Hematopoietic multipotent progenitor cell treated with erythropoietin and hydrocortisone succinate and interleukin-3 and kit ligand, for 8 days (in vitro differentiated cells): ENCODE results near the gene DLK2.
A peak's percentile ranks its signal among the peaks of the same experiment; 100 is the strongest.
"Not testable (repeated sequence)": the region's sequence is repeated elsewhere in the genome, so short reads cannot be mapped to it uniquely, and the experiment has no call there.

Source experiments
- DNase-seq: peaks from one replicate; pipeline ENCODE4 v3.0.0-alpha.2; 2015

DLK2 gene

GRCh38 chr6:43451939-43452338 is 3.4 kb downstream of the DLK2 start:
- no peak for DNase-seq

GRCh38 chr6:43451348-43451747 is 4.0 kb downstream of the DLK2 start:
- no peak for DNase-seq

- DNase-seq: no peak
Measured at GRCh38 chr6:43450699-43451131, 4.6 kb downstream of the DLK2 start.

GRCh38 chr6:43448916-43449315 is 6.4 kb downstream of the DLK2 start:
- DNase-seq: no peak

- DNase-seq: no peak
Measured at GRCh38 chr6:43447604-43448003, 7.7 kb downstream of the DLK2 start.

- DNase-seq: no peak
Measured at GRCh38 chr6:43445576-43445975, 9.8 kb downstream of the DLK2 start.

- DNase-seq: no peak
Measured at GRCh38 chr6:43444582-43444981, 10.8 kb downstream of the DLK2 start.

GRCh38 chr6:43444036-43444435 is 11.3 kb downstream of the DLK2 start:
- no peak for DNase-seq

- no peak for DNase-seq
Measured at GRCh38 chr6:43442935-43443334, 12.4 kb downstream of the DLK2 start.

GRCh38 chr6:43437700-43438099 is 17.6 kb downstream of the DLK2 start:
- DNase-seq: no peak

GRCh38 chr6:43436577-43437282 is 18.6 kb downstream of the DLK2 start:
- DNase-seq: no peak

GRCh38 chr6:43435682-43436437 is 19.5 kb downstream of the DLK2 start:
- DNase-seq: no peak

- DNase-seq: no peak
Measured at GRCh38 chr6:43434943-43435342, 20.4 kb downstream of the DLK2 start.

GRCh38 chr6:43434001-43434840 is 21.1 kb downstream of the DLK2 start:
- no peak for DNase-seq

GRCh38 chr6:43433148-43433547 is 22.2 kb downstream of the DLK2 start:
- DNase-seq: no peak

GRCh38 chr6:43432009-43432945 is 23.1 kb downstream of the DLK2 start:
- DNase-seq: no peak

- peak; percentile 11 for DNase-seq
Measured at GRCh38 chr6:43428874-43429273, 26.5 kb downstream of the DLK2 start.

- peak; percentile 17 for DNase-seq
Measured at GRCh38 chr6:43428112-43428570, 27.2 kb downstream of the DLK2 start.

GRCh38 chr6:43427406-43428111 is 27.8 kb downstream of the DLK2 start, which contains the start of gene ABCC10:
TSS of gene ABCC10 (plus strand) at chr6:43427541. CDS start at chr6:43427979, 438 bp downstream.
- DNase-seq: peak; percentile 97

GRCh38 chr6:43426928-43427405 is 28.4 kb downstream of the DLK2 start:
- no peak for DNase-seq

- not testable (repeated sequence) for DNase-seq
Measured at GRCh38 chr6:43425083-43425482, 30.3 kb downstream of the DLK2 start.
